Measurements from ENCODE around the gene ANKS3. TPM values are rescaled to one million over a fixed set of nuclear protein-coding genes. Genes with fewer than 3 reads are reported as not detected.
A peak's percentile ranks its signal among the peaks of the same experiment; 100 is the strongest.

The ANKS3 gene
- total and polyA plus RNA-seq, 10 of the 15 experiments (the other 5 are each of a cell fraction or from before 2014, with no cell fraction given), result 0.29 to 14.2 (median 8.5) TPM

- peak; percentile 43; the same call in 1 of the 2 replicates for TF ChIP-seq NFYB (IDR thresholded peaks at IDR 0.05; ENCODE audit: insufficient read depth, low read depth, low read length)
- TF ChIP-seq NKRF (conservative IDR thresholded peaks at IDR 0.05), result 0 out of 2 replicates have a peak, but pooled peaks have one; percentile 56
- TF ChIP-seq MTA3 (IDR thresholded peaks at IDR 0.05; ENCODE audit: borderline replicate concordance, low read length), result no peak
- TF ChIP-seq SIN3A (IDR thresholded peaks at IDR 0.05; ENCODE audit: low read depth, low read length), result peak; percentile 76; the same call in 1 of the 2 replicates
Measured at GRCh38 chr16:4766875-4767628, 33.0 kb upstream of the ANKS3 start, which contains the start of gene ZNF500 (continued).

GRCh38 chr16:4765511-4766474 is 31.7 kb upstream of the ANKS3 start:
- intact Hi-C loops (cut with micrococcal nuclease; ENCODE audit: unreplicated experiment) (no loop called here), in situ Hi-C loops (cut with MboI) (no loop called here)
- Histone ChIP-seq H3K4me2 (ENCODE audit: control insufficient read depth, insufficient read depth) (peak overlapping the region; percentile 71), H3K27me3 (replicated peaks in 1 of 2; ENCODE audit: control insufficient read depth in 2 of 2, insufficient read depth in 2 of 2, low read length in 1 of 2) (no peaks in the 10 kb centered on the region), H3K9me3 (replicated peaks; ENCODE audit: control insufficient read depth, insufficient read depth, low read length) (no peaks in the 10 kb centered on the region), H3K4me3 (peak overlapping the region; percentile 91), H3K36me3 (ENCODE audit: control insufficient read depth in 2 of 2, insufficient read depth in 2 of 2, low read length in 1 of 2) (peaks cover 2 to 6% of the 10 kb centered on the region in 2 experiments; a peak in 3 of 4 replicates), H2AFZ (ENCODE audit: control insufficient read depth, low read depth, low read length) (no peak overlapping the region), H3K27ac (ENCODE audit: control insufficient read depth, insufficient read depth) (peak overlapping the region; percentile 40), H4K20me1 (ENCODE audit: control insufficient read depth, insufficient read depth) (no peaks in the 10 kb centered on the region), H3K4me1 (ENCODE audit: control insufficient read depth, insufficient read depth, low read length) (peaks cover 8% of the 10 kb centered on the region; the same call in 1 of the 2 replicates), H3K79me2 (ENCODE audit: control insufficient read depth, insufficient read depth, low read length) (peaks cover 18% of the 10 kb centered on the region), H3K9ac (ENCODE audit: control insufficient read depth, insufficient read depth, low read length) (peak overlapping the region; percentile 87)
- CTCF ChIA-PET, result interaction anchor here (0.6 to 0.7 kb wide), 2 partner anchors 301 to 852 kb away, joined by 3 to 4 read pairs; no protein-coding TSS in a partner anchor
- POLR2A ChIA-PET, result interaction anchor here (0.7 to 1.5 kb wide), 3 partner anchors 31 to 140 kb away, joined by 3 to 10 read pairs (median 4); partner anchors contain the start of genes ANKS3 and DNAAF8
- FAIRE-seq (no peak), DNase-seq (ENCODE audit: low read depth, low spot score) (no peak), ATAC-seq (no peak)
- RAD21 ChIA-PET (ENCODE audit: unreplicated experiment), result interaction anchor here (1.0 kb wide), 1 partner anchor 31 kb away, joined by 6 read pairs; the partner anchor contains the start of genes ANKS3 and DNAAF8
- 81% methylated on average over 26 of the region's 26 CpGs for WGBS (ENCODE audit: insufficient coverage, insufficient replicate concordance, low lambda C conversion rate, missing lambda C conversion rate)
- BruUV-seq (replicated peaks), result TSS peak; percentile 55
- SMC1A ChIA-PET (ENCODE audit: uncharacterized antibody, unreplicated experiment), result interaction anchor here (1.8 to 3.4 kb wide), 2 partner anchors 18 to 31 kb away, joined by 4 to 15 read pairs; partner anchors contain the start of genes ANKS3 and DNAAF8
- TF ChIP-seq RAD51 (IDR thresholded peaks at IDR 0.05) (peak; percentile 58; the same call in 1 of the 2 replicates), ZNF687 (IDR thresholded peaks at IDR 0.05) (no peak), BHLHE40 (IDR thresholded peaks at IDR 0.05; ENCODE audit: borderline replicate concordance in 1 of 2, low read depth in 2 of 2, low read length in 1 of 2) (peak; percentile 16 to 69; a peak in 2 of 4 replicates), EP300 (IDR thresholded peaks at IDR 0.05; ENCODE audit: borderline replicate concordance in 1 of 2, control insufficient read depth in 1 of 2, low read depth in 2 of 2, low read length in 2 of 2) (no peak)
